Measurements from ENCODE around the gene QRSL1. TPM values are rescaled to one million over a fixed set of nuclear protein-coding genes. Genes with fewer than 3 reads are reported as not detected.

Gene QRSL1
- total RNA-seq, 1 donor from 2014 or later = 6.1 TPM

- Histone ChIP-seq H3K4me3 (no peak overlapping the region), H3K9me3 (no peaks in the 10 kb centered on the region), H3K4me1 (no peaks in the 10 kb centered on the region), H3K27me3 (no peaks in the 10 kb centered on the region), H3K36me3 (no peaks in the 10 kb centered on the region), H3K27ac (no peak overlapping the region)
- intact Hi-C loops (cut with DNase I) = no loop called here
- DNase-seq (ENCODE audit: extremely low spot score in 2 of 2) = no peak
- TF ChIP-seq POLR2A (IDR thresholded peaks at IDR 0.05) (no peak), POLR2AphosphoS5 (IDR thresholded peaks at IDR 0.05; ENCODE audit: insufficient read depth in 1 of 2, low read depth in 1 of 2) (no peak)
- TF ChIP-seq, protein P1, sequence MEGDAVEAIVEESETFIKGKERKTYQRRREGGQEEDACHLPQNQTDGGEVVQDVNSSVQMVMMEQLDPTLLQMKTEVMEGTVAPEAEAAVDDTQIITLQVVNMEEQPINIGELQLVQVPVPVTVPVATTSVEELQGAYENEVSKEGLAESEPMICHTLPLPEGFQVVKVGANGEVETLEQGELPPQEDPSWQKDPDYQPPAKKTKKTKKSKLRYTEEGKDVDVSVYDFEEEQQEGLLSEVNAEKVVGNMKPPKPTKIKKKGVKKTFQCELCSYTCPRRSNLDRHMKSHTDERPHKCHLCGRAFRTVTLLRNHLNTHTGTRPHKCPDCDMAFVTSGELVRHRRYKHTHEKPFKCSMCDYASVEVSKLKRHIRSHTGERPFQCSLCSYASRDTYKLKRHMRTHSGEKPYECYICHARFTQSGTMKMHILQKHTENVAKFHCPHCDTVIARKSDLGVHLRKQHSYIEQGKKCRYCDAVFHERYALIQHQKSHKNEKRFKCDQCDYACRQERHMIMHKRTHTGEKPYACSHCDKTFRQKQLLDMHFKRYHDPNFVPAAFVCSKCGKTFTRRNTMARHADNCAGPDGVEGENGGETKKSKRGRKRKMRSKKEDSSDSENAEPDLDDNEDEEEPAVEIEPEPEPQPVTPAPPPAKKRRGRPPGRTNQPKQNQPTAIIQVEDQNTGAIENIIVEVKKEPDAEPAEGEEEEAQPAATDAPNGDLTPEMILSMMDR (IDR thresholded peaks at IDR 0.05) = no peak
These were observed 72.7 kb downstream of the QRSL1 start for GRCh38 chr6:106702046-106702445.

DNA sequence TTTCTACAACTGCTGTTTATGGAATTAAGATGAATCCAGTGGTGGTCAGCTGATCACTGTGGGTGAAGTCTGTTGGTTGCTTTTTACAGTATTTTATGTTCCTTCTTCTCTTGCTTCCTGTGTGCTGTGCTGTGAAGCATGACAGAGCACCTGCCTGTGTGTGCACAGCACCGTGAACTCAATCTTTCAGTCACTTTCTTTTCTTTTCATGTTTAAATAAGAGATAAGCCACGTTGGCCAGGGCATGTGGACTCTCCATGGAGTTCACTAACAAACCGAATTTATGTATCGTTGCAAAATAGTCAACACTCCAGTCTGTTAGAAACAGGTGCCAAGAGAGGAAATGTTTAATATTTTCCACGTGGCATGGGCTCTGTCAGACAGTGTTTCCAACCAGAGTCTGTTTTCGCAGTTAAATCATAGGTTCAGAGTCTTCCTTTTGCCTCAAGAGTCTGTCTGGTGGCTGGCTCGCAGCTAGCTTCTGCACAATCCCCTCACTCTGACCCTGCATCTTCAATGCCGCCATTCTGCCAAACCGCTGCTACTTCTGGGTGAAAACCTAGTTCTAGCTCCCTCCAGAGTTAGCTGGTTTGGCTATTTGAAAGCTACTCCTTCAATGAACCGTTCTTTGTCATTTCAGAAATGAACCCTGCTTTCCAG lies 73.2 kb downstream of the QRSL1 start:
- TF ChIP-seq, protein P1 (IDR thresholded peaks at IDR 0.05) = no peak
- no peak for TF ChIP-seq POLR2AphosphoS5 (IDR thresholded peaks at IDR 0.05; ENCODE audit: insufficient read depth in 1 of 2, low read depth in 1 of 2)
- no peaks in the 10 kb centered on the region for H3K27me3 ChIP-seq
- no peaks in the 10 kb centered on the region for H3K4me1 ChIP-seq
- DNase-seq (ENCODE audit: extremely low spot score in 2 of 2) = no peak
- no peaks in the 10 kb centered on the region for H3K36me3 ChIP-seq
- H3K9me3 ChIP-seq = no peaks in the 10 kb centered on the region
- intact Hi-C loops (cut with DNase I) = no loop called here
- no peak overlapping the region for H3K27ac ChIP-seq
- H3K4me3 ChIP-seq = no peak overlapping the region

DNA sequence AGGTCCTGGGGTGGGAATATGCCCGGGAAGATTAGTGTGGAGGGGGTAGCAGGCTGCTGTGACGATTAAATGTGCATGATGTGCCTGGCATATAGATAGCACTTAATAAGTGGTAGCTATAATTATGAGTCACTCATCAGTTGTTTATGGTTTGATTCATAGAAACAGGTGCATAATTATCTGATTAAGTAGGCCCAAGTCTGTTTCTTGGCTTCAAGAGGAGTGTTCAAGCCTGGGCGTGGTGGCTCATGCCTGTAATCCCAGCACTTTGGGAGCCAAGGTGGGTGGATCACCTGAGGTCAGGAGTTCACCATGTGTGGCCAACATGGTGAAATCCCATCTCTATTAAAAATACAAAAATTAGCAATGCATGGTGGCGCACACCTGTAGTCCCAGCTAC lies 74.9 kb downstream of the QRSL1 start:
- Histone ChIP-seq H3K9me3 (no peaks in the 10 kb centered on the region), H3K4me3 (no peak overlapping the region), H3K36me3 (no peaks in the 10 kb centered on the region), H3K27me3 (no peaks in the 10 kb centered on the region), H3K4me1 (no peaks in the 10 kb centered on the region), H3K27ac (no peak overlapping the region)
- DNase-seq (ENCODE audit: extremely low spot score in 2 of 2) = no peak
- TF ChIP-seq, protein P1 (IDR thresholded peaks at IDR 0.05) = no peak
- TF ChIP-seq POLR2A (IDR thresholded peaks at IDR 0.05) = no peak
- no peak for TF ChIP-seq POLR2AphosphoS5 (IDR thresholded peaks at IDR 0.05; ENCODE audit: insufficient read depth in 1 of 2, low read depth in 1 of 2)
- intact Hi-C loops (cut with DNase I) = no loop called here

GRCh38 chr6:106705156-106705555 lies 75.8 kb downstream of the QRSL1 start:
- no peak overlapping the region for H3K27ac ChIP-seq
- no peaks in the 10 kb centered on the region for H3K36me3 ChIP-seq
- no peaks in the 10 kb centered on the region for H3K27me3 ChIP-seq
- TF ChIP-seq POLR2A (IDR thresholded peaks at IDR 0.05) (no peak), POLR2AphosphoS5 (IDR thresholded peaks at IDR 0.05; ENCODE audit: insufficient read depth in 1 of 2, low read depth in 1 of 2) (no peak)
- TF ChIP-seq, protein P1 (IDR thresholded peaks at IDR 0.05) = no peak
- intact Hi-C loops (cut with DNase I) = no loop called here
- DNase-seq (ENCODE audit: extremely low spot score in 2 of 2) = no peak
- H3K4me1 ChIP-seq = no peaks in the 10 kb centered on the region
- H3K4me3 ChIP-seq = no peak overlapping the region
- H3K9me3 ChIP-seq = no peaks in the 10 kb centered on the region

GRCh38 chr6:106710580-106710979 lies 81.2 kb downstream of the QRSL1 start:
- DNase-seq (ENCODE audit: extremely low spot score in 2 of 2) = no peak
- Histone ChIP-seq H3K4me3 (no peak overlapping the region), H3K27ac (no peak overlapping the region), H3K27me3 (no peaks in the 10 kb centered on the region), H3K36me3 (no peaks in the 10 kb centered on the region), H3K4me1 (no peaks in the 10 kb centered on the region), H3K9me3 (no peaks in the 10 kb centered on the region)
- intact Hi-C loops (cut with DNase I) = no loop called here
- TF ChIP-seq POLR2AphosphoS5 (IDR thresholded peaks at IDR 0.05; ENCODE audit: insufficient read depth in 1 of 2, low read depth in 1 of 2) = no peak
- TF ChIP-seq POLR2A (IDR thresholded peaks at IDR 0.05) = no peak
- TF ChIP-seq, protein P1 (IDR thresholded peaks at IDR 0.05) = no peak
